ENCODE measurements around the gene TTC21B. TPM values are rescaled to one million over a fixed set of nuclear protein-coding genes. Genes with fewer than 3 reads are reported as not detected.
A peak's percentile ranks its signal among the peaks of the same experiment; 100 is the strongest.
"Not testable (repeated sequence)": the region's sequence is repeated elsewhere in the genome, so short reads cannot be mapped to it uniquely, and the experiment has no call there.

Gene TTC21B
- total RNA-seq (10 to 100 TPM in 2 of 6 donors, 1 to 10 TPM in 4; 5.4 to 14.7 (median 9.2) TPM), polyA plus RNA-seq (10 to 100 TPM in 1 of 2 donors, 1 to 10 TPM in 1; 5.6 to 12.8 TPM)

DNA sequence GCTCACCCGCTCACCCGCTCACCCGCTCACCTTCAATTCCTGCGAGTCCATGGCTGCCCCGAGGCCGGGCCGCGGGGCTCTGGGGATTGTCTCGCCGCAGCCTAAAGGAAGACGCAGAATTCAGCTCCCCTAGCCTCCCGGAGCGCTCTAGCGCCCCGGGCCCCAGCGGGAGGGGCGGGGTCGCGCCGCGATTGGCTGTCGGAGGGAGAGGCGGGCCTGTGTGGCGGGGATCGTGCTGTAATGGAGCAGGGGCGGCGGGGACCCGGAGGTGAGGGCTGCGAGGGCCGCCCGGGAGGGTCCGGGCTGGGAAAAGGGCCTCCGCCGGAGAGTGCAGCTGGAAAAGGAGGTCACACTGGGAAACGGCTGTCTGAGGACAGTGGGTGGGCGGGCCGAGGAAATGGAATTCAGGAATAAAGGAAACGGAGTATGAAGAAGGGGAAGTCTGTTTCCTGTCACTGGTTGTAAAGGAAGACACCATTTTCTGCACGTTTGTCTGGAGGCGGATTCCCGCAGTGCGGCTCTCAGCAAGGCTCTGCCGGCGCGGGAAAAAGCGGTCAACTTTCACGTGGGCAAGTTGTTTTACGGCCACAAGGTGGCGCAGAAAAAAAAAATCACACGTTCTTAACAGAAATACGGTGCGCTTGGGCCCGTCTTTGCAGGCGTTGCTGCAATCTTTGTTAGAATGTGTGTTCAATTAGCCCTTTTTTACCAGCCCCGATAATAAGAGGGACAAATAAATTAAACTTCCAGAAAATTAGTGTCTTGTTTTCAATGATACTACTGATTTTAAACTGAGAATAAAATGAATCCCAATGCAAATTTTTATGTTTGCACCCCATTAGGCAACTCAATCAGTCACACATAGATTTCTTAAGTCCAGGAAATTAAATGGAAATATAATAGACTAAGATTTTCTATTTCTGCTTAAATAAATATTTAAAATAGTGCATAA lies at the start of gene TTC21B:
TSS of gene TTC21B (minus strand) at position 122 of the 952 bp plus-strand sequence. CDS start at position 51, 71 bp downstream.
- H3K27me3 ChIP-seq, result no peaks in the 10 kb centered on the region
- TF ChIP-seq, protein P1, sequence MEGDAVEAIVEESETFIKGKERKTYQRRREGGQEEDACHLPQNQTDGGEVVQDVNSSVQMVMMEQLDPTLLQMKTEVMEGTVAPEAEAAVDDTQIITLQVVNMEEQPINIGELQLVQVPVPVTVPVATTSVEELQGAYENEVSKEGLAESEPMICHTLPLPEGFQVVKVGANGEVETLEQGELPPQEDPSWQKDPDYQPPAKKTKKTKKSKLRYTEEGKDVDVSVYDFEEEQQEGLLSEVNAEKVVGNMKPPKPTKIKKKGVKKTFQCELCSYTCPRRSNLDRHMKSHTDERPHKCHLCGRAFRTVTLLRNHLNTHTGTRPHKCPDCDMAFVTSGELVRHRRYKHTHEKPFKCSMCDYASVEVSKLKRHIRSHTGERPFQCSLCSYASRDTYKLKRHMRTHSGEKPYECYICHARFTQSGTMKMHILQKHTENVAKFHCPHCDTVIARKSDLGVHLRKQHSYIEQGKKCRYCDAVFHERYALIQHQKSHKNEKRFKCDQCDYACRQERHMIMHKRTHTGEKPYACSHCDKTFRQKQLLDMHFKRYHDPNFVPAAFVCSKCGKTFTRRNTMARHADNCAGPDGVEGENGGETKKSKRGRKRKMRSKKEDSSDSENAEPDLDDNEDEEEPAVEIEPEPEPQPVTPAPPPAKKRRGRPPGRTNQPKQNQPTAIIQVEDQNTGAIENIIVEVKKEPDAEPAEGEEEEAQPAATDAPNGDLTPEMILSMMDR (IDR thresholded peaks at IDR 0.05), result peak; percentile 62 to 86 (median 73)
- peak; percentile 75 for FAIRE-seq
- peaks cover 0 to 26% (median 12%) of the 10 kb centered on the region in 3 donors for H3K4me1 ChIP-seq
- 0 to 1% methylated on average over 47 to 55 of the region's 55 CpGs for WGBS, 2 donors
- H3K36me3 ChIP-seq, result no peaks in the 10 kb centered on the region
- H3K27ac ChIP-seq, result peak within 1 kb of the TSS; percentile 80 to 92 (median 86)
- intact Hi-C loops (cut with DNase I), result loop anchor here in 2 of 3 donors (10.0 kb wide), 1 partner anchor 171 kb away; the partner anchor contains the start of gene SCN1A (in 2 of the 2)
- peak; percentile 97 to 99 (median 98) for ATAC-seq
- H3K9me3 ChIP-seq, result no peaks in the 10 kb centered on the region
- DNase-seq, result peak; percentile 95 to 97 (median 96)
- peak within 1 kb of the TSS; percentile 42 to 70 (median 58) for H3K4me3 ChIP-seq

DNA sequence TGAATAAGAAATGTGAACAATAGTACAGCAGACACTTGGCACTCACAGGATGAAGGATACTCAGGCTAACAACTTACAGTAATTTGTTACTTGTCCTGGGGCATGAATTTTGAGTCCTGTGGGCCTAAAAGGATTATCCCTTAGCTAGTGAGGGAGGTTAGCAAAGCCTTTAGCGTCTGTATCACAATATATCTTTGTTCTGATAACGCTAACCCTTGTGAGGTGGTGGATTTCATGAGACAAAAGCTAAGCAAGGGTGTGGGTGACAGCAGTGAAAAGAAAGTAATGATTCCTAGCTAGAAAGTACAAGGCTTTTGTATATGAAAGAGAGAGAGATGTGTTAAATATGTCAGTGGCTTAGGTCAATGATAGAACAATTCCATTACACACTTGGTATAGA lies 46.8 kb upstream of the TTC21B start:
- Histone ChIP-seq H3K4me3 (no peak overlapping the region), H3K36me3 (no peaks in the 10 kb centered on the region), H3K4me1 (no peaks in the 10 kb centered on the region), H3K9me3 (no peaks in the 10 kb centered on the region), H3K27ac (no peak overlapping the region), H3K27me3 (no peaks in the 10 kb centered on the region)
- FAIRE-seq (no peak), DNase-seq (no peak), ATAC-seq (no peak)
- TF ChIP-seq, protein P1 (IDR thresholded peaks at IDR 0.05), result no peak
- intact Hi-C loops (cut with DNase I), result no loop called here
- WGBS, 2 donors, result 68 to 86% methylated on average over 2 of the region's 2 CpGs

DNA sequence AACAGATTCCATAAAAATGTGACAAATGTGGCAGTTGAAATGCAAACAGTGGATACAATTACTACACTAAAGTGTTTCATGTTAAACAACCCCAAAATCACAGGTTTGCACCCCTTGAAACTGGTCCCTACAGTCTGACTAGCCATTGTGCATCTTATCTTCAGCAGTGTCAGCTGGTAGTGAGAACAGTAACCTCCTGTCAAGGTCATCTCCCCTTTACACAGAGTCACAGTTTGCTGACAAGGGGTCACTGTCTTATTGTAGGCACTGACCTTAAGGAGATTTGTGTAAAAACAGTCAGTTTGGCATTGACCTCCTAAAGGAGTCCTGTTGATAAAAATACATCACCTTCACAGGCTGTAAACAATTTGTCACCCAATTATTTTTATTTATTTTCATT lies 37.3 kb upstream of the TTC21B start:
- TF ChIP-seq, protein P1 (IDR thresholded peaks at IDR 0.05), result no peak
- Histone ChIP-seq H3K27me3 (no peaks in the 10 kb centered on the region), H3K27ac (no peak overlapping the region), H3K4me1 (no peaks in the 10 kb centered on the region), H3K9me3 (no peaks in the 10 kb centered on the region), H3K36me3 (no peaks in the 10 kb centered on the region), H3K4me3 (no peak overlapping the region)
- intact Hi-C loops (cut with DNase I), result no loop called here
- DNase-seq (no peak), FAIRE-seq (no peak), ATAC-seq (no peak)

DNA sequence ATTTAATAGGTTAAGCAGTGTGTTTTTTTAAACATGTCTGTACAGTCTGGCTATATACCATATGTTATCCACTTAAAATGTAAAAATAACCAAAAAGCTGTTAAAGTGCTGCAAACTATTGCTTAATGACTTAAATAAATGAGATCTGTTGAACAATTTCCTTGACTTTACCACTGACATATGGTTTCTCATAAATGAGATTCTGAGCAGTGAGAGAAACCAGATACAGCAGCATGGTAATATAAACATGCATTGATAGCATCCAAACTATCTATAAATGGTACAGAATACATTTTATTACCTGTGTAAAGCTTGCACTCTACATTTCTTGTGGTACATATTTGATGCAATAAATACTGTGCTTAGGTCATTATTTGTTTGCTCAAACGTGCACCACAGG lies 36.3 kb upstream of the TTC21B start:
- no peak overlapping the region for H3K4me3 ChIP-seq
- no peaks in the 10 kb centered on the region for H3K27me3 ChIP-seq
- ATAC-seq (no peak), FAIRE-seq (no peak), DNase-seq (no peak)
- H3K4me1 ChIP-seq, result no peaks in the 10 kb centered on the region
- H3K36me3 ChIP-seq, result no peaks in the 10 kb centered on the region
- no peak overlapping the region for H3K27ac ChIP-seq
- TF ChIP-seq, protein P1 (IDR thresholded peaks at IDR 0.05), result no peak
- intact Hi-C loops (cut with DNase I), result no loop called here
- WGBS, 2 donors, result 16 to 22% methylated on average over 1 of the region's 1 CpG
- H3K9me3 ChIP-seq, result no peaks in the 10 kb centered on the region

DNA sequence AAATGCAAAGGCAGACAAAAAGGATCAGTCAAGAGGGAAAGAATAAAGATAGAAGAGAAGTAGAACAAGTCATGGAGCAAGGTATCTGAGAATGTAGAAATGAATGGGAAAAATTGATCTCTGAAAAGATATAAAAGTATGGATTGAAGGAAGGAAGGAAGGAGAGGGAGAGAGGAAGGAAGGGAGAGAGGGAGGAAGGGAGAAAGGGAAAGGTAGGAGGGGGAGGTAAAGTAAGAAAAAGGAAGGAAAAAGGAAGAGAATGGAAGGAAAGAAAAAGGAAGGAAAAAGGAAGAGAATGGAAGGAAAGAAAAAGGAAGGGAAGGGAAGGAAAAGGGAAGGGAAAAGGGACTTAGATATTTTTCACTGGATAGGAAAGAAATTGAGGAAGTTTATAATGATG lies 31.5 kb upstream of the TTC21B start:
- ATAC-seq (no peak), FAIRE-seq (no peak)

DNA sequence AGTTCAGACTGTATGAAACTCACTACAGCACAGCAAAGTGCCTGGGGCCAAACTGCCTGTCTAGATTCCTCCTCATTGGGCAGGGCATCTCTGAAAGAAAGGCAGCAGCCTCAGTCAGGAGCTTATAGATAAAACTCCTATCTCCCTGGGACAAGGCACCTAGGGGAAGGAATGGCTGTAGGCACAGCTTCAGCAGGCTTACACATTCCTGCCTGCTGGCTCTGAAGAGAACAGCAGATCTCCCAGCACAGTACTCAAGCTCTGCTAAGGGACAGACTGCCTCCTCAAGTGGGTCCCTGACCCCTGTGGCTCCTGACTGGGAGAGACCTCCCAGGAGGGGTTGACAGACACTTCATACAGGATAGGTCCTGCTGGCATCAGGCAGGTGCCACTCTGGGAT lies 18.6 kb upstream of the TTC21B start:
- H3K9me3 ChIP-seq, FAIRE-seq: not testable (repeated sequence)

More for the DNA sequence above, 31.5 kb upstream of the TTC21B start:
- intact Hi-C loops (cut with DNase I), result no loop called here
- Histone ChIP-seq H3K9me3 (no peaks in the 10 kb centered on the region), H3K4me1 (no peaks in the 10 kb centered on the region), H3K27ac (no peak overlapping the region), H3K36me3 (no peaks in the 10 kb centered on the region), H3K4me3 (no peak overlapping the region), H3K27me3 (no peaks in the 10 kb centered on the region)
- no peak for DNase-seq
- TF ChIP-seq, protein P1 (IDR thresholded peaks at IDR 0.05), result no peak

More for the DNA sequence above, 18.6 kb upstream of the TTC21B start:
- ATAC-seq; DNase-seq; H3K27ac ChIP-seq; intact Hi-C loops (cut with DNase I); H3K36me3 ChIP-seq; H3K4me1 ChIP-seq; H3K4me3 ChIP-seq; H3K27me3 ChIP-seq: not testable (repeated sequence)

Measured in pancreas (tissue), 10 donors.